Measurements from ENCODE around the gene HOXA6. TPM values are rescaled to one million over a fixed set of nuclear protein-coding genes. Genes with fewer than 3 reads are reported as not detected.

The HOXA6 gene
- total RNA-seq, 1 donor = 11.2 TPM

DNA sequence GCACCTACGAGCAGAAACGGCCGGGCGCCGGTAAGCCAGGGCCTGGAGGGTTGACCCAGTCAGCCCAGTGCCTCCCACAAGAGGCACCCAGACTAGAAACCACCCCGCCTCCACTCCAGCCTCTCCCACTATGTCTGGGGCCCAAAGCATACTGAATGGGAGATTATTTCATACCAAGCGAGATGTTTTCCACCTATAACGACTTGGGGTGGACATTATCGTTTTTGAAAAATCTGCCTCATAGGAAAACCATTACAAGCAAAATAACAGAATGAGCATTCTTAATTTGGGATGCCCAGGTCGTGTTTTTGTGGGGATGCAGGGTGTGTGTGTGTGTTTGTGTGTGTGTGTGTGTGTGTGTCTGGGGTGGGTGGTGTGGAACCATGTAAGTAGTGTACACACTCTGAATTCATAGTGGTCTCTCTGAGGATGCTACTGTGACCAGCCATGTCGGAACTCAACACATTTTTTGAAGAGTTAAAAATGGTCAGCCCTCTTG, 1.6 kb downstream of the HOXA6 start:
- DNase-seq (ENCODE audit: low read depth) = peak; percentile 41
- peak overlapping the region; percentile 32 for H3K4me3 ChIP-seq (ENCODE audit: low read depth, low read length)
- TF ChIP-seq, protein P1, sequence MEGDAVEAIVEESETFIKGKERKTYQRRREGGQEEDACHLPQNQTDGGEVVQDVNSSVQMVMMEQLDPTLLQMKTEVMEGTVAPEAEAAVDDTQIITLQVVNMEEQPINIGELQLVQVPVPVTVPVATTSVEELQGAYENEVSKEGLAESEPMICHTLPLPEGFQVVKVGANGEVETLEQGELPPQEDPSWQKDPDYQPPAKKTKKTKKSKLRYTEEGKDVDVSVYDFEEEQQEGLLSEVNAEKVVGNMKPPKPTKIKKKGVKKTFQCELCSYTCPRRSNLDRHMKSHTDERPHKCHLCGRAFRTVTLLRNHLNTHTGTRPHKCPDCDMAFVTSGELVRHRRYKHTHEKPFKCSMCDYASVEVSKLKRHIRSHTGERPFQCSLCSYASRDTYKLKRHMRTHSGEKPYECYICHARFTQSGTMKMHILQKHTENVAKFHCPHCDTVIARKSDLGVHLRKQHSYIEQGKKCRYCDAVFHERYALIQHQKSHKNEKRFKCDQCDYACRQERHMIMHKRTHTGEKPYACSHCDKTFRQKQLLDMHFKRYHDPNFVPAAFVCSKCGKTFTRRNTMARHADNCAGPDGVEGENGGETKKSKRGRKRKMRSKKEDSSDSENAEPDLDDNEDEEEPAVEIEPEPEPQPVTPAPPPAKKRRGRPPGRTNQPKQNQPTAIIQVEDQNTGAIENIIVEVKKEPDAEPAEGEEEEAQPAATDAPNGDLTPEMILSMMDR (IDR thresholded peaks at IDR 0.05; ENCODE audit: insufficient read depth, low read depth, low read length) = no peak

DNA sequence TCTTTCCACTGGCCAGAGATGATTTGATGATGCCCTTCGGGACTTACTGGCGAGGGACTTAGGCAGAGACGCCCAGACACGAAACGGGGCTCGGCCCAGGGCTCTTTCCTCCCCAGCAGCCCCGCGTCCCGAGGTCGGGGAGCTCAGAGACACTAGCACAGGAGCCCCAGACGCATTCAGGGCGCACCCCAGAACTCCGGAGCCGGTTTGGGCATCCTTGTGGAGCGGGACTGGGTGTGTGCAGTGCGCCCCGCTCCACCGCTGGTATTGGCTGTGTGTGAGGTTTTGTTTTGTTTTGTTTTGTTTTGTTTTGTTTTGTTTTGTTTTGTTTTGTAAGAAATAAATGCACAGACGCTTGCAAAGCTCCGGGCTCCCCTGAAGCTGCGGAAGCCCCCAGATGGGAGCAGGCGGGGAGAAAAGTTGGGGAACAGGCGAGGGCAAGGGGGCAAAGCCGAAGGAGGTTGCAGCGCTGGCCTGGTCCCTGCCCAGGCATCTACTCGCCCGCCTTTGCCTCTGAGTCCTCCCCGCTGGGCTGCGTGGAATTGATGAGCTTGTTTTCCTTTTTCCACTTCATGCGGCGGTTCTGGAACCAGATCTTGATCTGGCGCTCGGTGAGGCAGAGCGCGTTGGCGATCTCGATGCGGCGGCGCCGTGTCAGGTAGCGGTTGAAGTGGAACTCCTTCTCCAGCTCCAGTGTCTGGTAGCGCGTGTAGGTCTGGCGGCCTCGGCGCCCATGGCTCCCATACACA, 2.2 kb downstream of the HOXA6 start:
- DNase-seq (ENCODE audit: low read depth) = no peak
- H3K4me3 ChIP-seq (ENCODE audit: low read depth, low read length) = peak overlapping the region; percentile 32
- TF ChIP-seq, protein P1 (IDR thresholded peaks at IDR 0.05; ENCODE audit: insufficient read depth, low read depth, low read length) = no peak

DNA sequence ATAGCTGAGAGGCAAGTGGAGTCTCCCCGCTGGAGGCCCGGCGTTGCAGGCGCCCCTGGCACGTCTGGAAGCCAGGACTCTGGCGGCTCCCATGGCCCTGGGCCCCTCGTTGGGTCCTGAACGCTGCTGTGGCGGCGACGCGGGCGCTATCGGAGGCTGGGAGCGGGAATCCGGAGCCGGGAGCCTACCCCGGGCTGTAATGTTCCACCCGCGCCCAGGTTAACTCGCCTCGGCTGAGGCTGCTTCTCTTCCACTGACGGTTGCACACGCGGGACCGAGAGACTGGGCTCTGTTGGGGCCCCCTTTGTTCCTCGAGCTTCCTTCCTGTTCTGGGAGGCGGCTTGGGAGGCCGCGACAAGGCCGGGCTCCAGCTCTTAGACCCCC, 2.8 kb downstream of the HOXA6 start:
- DNase-seq (ENCODE audit: low read depth) = no peak
- peak overlapping the region; percentile 29 for H3K4me3 ChIP-seq (ENCODE audit: low read depth, low read length)
- TF ChIP-seq, protein P1 (IDR thresholded peaks at IDR 0.05; ENCODE audit: insufficient read depth, low read depth, low read length) = no peak

DNA sequence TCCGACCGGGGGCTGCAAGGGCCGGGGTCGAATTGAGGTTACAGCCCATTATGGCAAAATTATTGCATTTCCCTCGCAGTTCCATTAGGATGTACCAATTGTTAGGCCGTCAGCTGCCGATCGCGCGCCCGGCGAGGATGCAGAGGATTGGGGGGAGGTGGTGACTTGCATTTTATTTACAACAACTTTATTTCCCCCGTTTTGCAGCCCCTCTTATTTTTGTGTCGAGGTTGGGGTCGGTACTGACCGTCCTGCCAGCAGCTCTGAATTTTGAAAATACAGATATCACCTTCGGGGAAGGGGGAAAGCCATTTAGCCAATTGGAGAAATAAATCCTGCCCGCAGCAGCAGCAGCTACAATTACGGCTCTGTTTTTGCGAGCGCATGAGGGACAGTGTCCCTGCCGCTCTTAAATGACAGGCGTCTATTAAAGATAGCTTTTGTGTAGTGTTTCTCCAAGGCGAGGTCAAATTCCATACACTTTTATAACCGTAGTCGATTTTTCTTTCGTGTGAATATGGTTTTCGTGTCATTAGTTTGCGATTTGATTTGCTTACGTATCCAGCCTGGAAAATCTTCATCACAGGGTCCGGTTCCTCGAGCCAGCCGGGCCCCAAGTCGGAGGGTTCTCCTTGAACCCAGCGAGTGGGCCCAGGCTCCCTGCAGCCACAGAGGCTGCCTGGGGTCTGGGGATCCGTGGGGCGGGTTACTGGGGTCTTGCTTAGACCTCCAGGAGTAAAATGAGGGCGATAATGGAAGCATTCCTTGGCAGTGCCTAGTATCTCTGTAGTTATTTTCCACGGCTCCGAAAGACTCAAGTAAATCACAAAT, 3.4 kb downstream of the HOXA6 start:
- peak overlapping the region; percentile 29 for H3K4me3 ChIP-seq (ENCODE audit: low read depth, low read length)
- TF ChIP-seq, protein P1 (IDR thresholded peaks at IDR 0.05; ENCODE audit: insufficient read depth, low read depth, low read length) = no peak
- DNase-seq (ENCODE audit: low read depth) = peak; percentile 40

DNA sequence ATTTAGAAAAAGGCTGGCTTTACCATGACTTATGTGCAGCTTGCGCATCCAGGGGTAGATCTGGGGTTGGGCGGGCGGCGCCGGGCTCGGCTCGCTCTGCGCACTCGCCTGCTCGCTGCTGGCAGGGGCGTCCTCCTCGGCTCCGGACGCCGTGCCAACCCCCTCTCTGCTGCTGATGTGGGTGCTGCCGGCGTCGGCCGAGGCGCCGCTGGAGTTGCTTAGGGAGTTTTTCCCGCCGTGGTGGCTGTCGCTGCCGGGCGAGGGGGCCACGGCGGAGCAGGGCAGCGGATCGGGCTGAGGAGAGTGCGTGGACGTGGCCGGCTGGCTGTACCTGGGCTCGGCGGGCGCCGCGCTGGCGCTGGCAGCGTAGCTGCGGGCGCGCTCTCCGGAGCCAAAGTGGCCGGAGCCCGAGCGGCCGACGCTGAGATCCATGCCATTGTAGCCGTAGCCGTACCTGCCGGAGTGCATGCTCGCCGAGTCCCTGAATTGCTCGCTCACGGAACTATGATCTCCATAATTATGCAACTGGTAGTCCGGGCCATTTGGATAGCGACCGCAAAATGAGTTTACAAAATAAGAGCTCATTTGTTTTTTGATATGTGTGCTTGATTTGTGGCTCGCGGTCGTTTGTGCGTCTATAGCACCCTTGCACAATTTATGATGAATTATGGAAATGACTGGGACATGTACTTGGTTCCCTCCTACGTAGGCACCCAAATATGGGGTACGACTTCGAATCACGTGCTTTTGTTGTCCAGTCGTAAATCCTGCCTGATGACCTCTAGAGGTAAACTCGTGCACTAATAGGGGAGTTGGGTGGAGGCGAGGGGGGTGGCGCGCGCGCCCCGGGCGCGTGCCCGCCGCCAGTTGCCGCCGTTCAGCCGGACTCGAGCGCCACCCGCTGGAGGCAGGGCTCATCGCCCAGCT, 4.3 kb downstream of the HOXA6 start, which contains the start of gene HOXA5:
Gene HOXA5, minus strand, starts transcription at position 659 of the 927 bp plus-strand sequence. Its CDS starts 74 bp downstream, at position 585.
- TF ChIP-seq, protein P1 (IDR thresholded peaks at IDR 0.05; ENCODE audit: insufficient read depth, low read depth, low read length) = peak; percentile 63
- DNase-seq (ENCODE audit: low read depth) = peak; percentile 96
- peak within 1 kb of the TSS; percentile 60 for H3K4me3 ChIP-seq (ENCODE audit: low read depth, low read length)

DNA sequence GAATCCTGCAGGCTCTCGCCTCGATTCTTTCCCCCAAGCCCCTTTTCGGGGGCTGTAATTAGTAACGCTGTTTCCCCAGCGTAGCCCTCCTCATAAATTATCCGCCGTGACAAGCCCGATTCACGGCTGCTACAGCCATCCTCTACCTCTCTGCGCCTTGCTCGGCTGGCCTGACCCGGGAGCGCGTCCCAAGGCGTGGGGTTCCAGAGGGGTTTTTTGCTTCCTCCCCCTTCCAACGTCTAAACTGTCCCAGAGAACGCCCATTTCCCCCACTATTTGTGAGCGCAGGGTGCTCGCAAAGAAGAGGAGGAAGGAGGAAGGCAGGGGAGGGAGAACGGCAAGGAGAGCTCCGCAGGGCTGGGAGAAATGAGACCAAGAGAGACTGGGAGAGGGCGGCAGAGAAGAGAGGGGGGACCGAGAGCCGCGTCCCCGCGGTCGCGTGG, 5.0 kb downstream of the HOXA6 start:
- H3K4me3 ChIP-seq (ENCODE audit: low read depth, low read length) = peak overlapping the region; percentile 60
- no peak for DNase-seq (ENCODE audit: low read depth)
- TF ChIP-seq, protein P1 (IDR thresholded peaks at IDR 0.05; ENCODE audit: insufficient read depth, low read depth, low read length) = no peak
